Activated naive CD8-positive, alpha-beta T cell treated with anti-CD3 and anti-CD28 coated beads for 36 hours (primary cell): Measurements from ENCODE around the gene ZMYND19. TPM values are rescaled to one million over a fixed set of nuclear protein-coding genes. Genes with fewer than 3 reads are reported as not detected.
"Not testable (repeated sequence)": the region's sequence is repeated elsewhere in the genome, so short reads cannot be mapped to it uniquely, and the experiment has no call there.

Experiments
- DNase-seq: peaks from one replicate; pipeline ENCODE4 v3.0.0; 2021
- H3K27ac Mint-ChIP-seq: one replicate; pipeline ENCODE4 v1.8.0; 2022; ENCODE audit warnings: mild to moderate bottlenecking, moderate library complexity, mixed read lengths
- H3K27me3 Mint-ChIP-seq: one replicate; pipeline ENCODE4 v1.8.0; 2022; ENCODE audit warnings: mild to moderate bottlenecking, mixed read lengths
- H3K36me3 Mint-ChIP-seq: one replicate; pipeline ENCODE4 v1.8.0; 2021; ENCODE audit warnings: mild to moderate bottlenecking, mixed read lengths
- H3K4me1 Mint-ChIP-seq: one replicate; pipeline ENCODE4 v1.8.0; 2021; ENCODE audit warnings: mixed read lengths
- H3K4me3 Mint-ChIP-seq: one replicate; pipeline ENCODE4 v1.8.0; 2022; ENCODE audit warnings: mild to moderate bottlenecking, moderate library complexity, mixed read lengths
- H3K9me3 Mint-ChIP-seq: one replicate; pipeline ENCODE4 v1.8.0; 2022; ENCODE audit warnings: mixed read lengths
- total RNA-seq, 2 experiments: library from RNA; stranded (reverse); gene quantifications; one replicate each; pipeline ENCODE4 v1.2.3, GENCODE V29; 2021

The ZMYND19 gene
- total RNA-seq, 2 experiments from 2014 or later, result 55.6 to 56.4 TPM

DNA sequence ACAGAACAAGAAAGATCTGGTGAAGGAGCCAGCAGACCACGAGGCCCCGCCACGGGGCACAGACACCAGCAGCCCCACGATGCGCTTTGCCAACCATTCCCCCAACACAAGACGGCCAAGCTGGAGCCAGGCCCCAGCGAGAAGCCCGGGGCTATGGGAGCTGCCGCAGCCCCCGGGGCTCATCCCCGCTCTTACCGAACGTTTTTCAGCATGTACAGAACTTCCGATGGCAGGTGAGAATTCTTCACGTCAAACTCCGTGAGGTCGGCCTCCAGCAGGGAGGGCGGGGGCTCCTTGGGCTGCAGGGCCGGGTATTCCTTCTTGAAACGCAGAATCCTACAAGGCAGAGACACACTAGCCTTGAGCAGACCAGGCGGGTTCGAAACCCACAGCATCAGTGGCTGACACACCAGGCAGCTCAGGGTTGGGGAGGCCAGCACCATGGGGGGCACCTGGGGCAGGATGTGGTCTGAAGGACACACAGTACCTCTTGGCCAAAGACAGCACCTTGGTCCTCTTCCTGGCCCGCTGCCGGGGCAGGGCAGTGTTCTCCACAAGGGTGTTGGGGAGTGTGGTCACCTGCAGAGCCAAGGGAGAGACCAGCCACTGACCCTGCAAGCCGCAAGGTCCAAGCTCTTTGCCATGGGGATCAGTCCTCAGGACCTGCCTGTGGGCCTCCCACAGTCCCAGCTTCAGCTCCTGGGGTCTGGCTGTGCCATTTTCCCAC lies 46.9 kb downstream of the ZMYND19 start:
- Mint-ChIP-seq H3K9me3 (no peaks in the 10 kb centered on the region), H3K27ac (no peak overlapping the region), H3K27me3 (no peaks in the 10 kb centered on the region), H3K4me1 (no peaks in the 10 kb centered on the region), H3K4me3 (no peak overlapping the region), H3K36me3 (no peaks in the 10 kb centered on the region)
- DNase-seq, result no peak

DNA sequence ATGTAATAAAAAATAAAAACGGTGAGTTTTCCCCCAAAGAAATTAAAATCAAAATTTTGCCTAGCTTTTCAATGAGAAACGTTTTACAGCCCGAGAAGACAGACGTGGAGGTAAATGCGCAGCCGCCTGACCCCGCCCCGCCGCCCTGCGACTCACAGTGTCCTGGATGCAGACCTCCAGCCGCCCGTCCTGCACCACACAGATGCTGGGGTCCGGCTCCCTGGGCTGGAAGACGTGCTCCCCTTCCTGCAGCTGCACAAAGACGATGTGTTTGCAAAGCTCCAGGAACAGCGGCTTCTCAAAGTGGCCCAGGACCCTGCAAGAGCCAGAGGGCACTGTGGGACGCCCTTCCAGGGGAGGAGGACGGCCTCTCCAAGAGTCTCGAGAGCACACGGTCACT lies 47.8 kb downstream of the ZMYND19 start:
- H3K4me1 Mint-ChIP-seq, result no peaks in the 10 kb centered on the region
- H3K36me3 Mint-ChIP-seq, result no peaks in the 10 kb centered on the region
- no peak for DNase-seq
- no peak overlapping the region for H3K27ac Mint-ChIP-seq
- no peaks in the 10 kb centered on the region for H3K9me3 Mint-ChIP-seq
- H3K4me3 Mint-ChIP-seq, result no peak overlapping the region
- H3K27me3 Mint-ChIP-seq, result no peaks in the 10 kb centered on the region

DNA sequence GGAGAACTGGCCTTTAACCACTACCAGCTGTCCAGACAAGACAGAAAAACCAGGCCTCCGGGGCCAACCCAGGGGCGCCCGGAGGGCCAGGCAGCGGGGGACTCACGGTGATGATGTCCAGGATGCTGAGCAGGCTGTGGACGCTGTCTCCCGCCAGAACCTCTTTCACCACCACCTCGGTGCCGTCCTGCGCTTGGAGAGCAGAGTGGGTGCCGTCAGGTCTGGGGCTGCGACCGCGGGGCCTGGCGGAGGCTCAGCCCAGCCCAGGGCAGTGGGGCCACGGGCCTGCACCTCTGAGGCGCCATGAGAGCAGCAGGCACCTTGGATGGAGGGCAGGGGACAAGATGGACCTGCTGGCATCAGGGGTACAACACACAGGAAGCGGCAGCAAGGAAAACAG lies 49.8 kb downstream of the ZMYND19 start:
- Mint-ChIP-seq H3K4me3 (no peak overlapping the region), H3K36me3 (peaks cover 12% of the 10 kb centered on the region), H3K9me3 (peaks cover 10% of the 10 kb centered on the region), H3K27ac (no peak overlapping the region), H3K4me1 (peaks cover 12% of the 10 kb centered on the region), H3K27me3 (no peaks in the 10 kb centered on the region)
- DNase-seq, result no peak

DNA sequence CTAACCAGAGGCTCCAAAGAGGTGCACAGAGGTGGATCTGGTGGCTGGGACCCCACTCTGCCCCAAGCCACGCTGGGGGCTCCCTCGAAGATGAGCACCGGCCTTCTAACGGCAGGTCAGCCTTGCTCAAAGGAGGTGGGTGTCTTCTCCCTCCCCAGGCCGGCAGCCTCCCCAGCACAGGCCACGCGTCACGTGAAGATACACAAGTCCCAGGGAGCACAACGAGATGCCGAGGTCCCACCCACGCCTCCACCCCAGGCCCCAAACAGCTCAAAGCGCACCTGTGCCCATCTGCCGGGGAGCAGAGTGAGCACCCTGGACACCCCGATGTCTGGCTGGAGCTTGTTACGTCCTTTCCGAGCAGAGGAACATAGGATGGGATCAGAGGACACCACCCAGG lies 52.3 kb downstream of the ZMYND19 start:
- H3K27ac Mint-ChIP-seq, result no peak overlapping the region
- DNase-seq, result no peak

DNA sequence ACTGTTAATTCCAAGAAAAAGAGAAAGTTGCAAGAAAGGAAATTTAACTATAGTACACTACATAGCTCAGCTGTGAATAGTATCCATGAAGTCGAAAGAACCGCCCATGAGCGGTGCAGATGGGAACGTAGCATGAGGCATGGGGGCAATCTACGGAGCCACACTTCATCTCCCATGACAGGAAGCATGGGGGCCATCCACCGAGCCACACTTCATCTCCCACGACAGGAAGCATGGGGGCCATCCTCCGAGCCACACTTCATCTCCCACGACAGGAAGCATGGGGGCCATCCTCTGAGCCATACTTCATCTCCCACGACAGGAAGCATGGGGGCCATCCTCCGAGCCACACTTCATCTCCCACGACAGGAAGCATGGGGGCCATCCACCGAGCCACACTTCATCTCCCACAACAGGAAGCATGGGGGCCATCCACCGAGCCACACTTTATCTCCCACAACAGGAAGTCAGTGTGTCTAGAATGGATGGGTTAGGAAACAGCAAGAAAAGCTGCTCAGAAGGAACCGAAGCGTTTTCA lies 53.6 kb downstream of the ZMYND19 start:
- not testable (repeated sequence) for H3K27me3 Mint-ChIP-seq, DNase-seq, H3K4me3 Mint-ChIP-seq
- Mint-ChIP-seq H3K27ac (peak overlapping the region; percentile 86), H3K9me3 (peaks cover 13% of the 10 kb centered on the region), H3K4me1 (peaks cover 22% of the 10 kb centered on the region), H3K36me3 (peaks cover 19% of the 10 kb centered on the region)

More for the DNA sequence above, 52.3 kb downstream of the ZMYND19 start:
- peaks cover 13% of the 10 kb centered on the region for H3K9me3 Mint-ChIP-seq
- no peaks in the 10 kb centered on the region for H3K27me3 Mint-ChIP-seq
- no peak overlapping the region for H3K4me3 Mint-ChIP-seq
- H3K36me3 Mint-ChIP-seq, result peaks cover 19% of the 10 kb centered on the region
- peaks cover 22% of the 10 kb centered on the region for H3K4me1 Mint-ChIP-seq

DNA sequence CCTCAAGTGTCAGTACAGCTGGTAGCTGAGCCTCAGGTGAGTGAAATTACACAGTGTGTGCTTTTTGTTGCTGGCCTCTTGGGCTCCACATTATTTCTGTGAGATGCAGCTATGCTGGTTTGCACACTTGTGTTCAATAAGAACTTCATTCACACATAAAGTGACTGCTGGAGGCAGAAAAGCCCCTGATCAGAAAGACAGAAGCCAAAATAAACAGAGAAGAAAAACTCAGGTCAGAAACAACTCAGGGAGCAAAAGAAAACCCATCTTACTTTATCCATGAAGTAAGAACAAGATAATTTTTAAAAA lies 55.2 kb downstream of the ZMYND19 start:
- no peaks in the 10 kb centered on the region for H3K27me3 Mint-ChIP-seq
- peaks cover 13% of the 10 kb centered on the region for H3K9me3 Mint-ChIP-seq
- H3K27ac Mint-ChIP-seq, result peak overlapping the region; percentile 29
- no peak overlapping the region for H3K4me3 Mint-ChIP-seq
- peaks cover 26% of the 10 kb centered on the region for H3K4me1 Mint-ChIP-seq
- H3K36me3 Mint-ChIP-seq, result peaks cover 19% of the 10 kb centered on the region
- DNase-seq, result no peak

DNA sequence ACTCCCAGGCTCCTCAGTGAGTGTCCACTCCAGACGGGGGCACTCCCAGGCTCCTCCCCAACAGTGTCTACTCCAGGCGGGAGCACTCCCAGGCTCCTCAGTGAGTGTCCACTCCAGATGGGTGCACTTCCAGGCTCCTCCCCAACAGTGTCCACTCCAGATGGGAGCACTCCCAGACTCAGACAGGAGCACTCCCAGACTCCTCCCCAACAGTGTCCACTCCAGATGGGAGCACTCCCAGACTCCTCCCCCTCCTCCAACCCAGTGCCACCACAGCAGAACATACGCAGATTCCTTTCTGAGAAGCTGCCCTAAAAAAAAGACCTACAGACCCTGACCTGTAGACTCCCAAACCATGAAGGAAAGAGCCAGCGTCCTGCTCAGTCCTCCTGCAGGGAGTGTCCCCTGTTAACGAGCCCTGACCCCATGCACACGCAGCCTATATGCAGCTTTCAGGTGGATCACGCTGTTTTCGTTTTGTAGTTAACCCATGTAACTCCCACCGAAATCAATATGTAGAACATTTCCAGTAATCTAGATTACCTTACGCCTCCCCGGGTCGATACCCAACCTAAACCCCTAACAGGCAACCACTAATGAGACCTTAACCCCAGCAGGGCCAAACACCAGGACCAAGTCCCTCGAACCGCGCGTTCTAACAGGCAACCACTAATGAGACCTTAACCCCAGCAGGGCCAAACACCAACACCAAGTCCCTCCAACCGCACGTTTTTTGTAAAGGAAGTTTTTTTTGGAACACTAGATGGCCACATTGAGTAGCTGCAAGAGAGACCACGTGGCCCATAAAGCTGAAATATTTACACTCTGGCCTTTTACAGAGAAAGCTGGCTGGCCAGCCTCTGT lies 55.8 kb downstream of the ZMYND19 start:
- Mint-ChIP-seq H3K4me1 (peaks cover 26% of the 10 kb centered on the region), H3K36me3 (peaks cover 19% of the 10 kb centered on the region), H3K27ac (peak overlapping the region; percentile 29), H3K4me3 (no peak overlapping the region), H3K27me3 (no peaks in the 10 kb centered on the region), H3K9me3 (peaks cover 13% of the 10 kb centered on the region)
- DNase-seq, result peak; percentile 12

DNA sequence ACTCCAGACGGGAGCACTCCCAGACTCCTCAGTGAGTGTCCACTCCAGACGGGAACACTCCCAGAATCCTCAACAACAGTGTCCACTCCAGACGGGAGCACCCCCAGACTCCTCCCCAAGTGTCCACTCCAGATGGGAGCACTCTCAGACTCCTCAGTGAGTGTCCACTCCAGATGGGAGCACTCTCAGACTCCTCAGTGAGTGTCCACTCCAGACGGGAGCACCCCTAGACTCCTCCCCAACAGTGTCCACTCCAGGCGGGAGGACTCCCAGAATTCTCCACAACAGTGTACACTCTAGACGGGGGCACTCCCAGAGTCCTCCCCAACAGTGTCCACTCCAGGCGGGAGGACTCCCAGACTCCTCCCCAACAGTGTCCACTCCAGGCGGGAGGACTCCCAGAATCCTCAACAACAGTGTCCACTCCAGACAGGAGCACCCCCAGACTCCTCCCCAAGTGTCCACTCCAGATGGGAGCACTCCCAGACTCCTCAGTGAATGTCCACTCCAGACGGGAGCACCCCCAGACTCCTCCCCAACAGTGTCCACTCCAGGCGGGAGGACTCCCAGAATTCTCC lies 57.3 kb downstream of the ZMYND19 start:
- DNase-seq, H3K27ac Mint-ChIP-seq, H3K4me3 Mint-ChIP-seq, H3K27me3 Mint-ChIP-seq: not testable (repeated sequence)
- Mint-ChIP-seq H3K36me3 (peaks cover 19% of the 10 kb centered on the region), H3K9me3 (peaks cover 13% of the 10 kb centered on the region), H3K4me1 (peaks cover 31% of the 10 kb centered on the region)

Other genes starting within 250 kb of the ZMYND19 start
- 1 to 10 TPM; 3.6 to 4.2 TPM for gene EXD3, start 167.3 kb downstream of the ZMYND19 start, total RNA-seq
- gene NOXA1, start 167.1 kb downstream of the ZMYND19 start, total RNA-seq, result under 1 TPM; 0.66 to 0.76 TPM
- not detected for gene ENTPD8, start 149.2 kb downstream of the ZMYND19 start, total RNA-seq
- 10 to 100 TPM; 74.1 to 74.6 TPM for gene NSMF, start 131.2 kb downstream of the ZMYND19 start, total RNA-seq
- gene PNPLA7, start 40.1 kb downstream of the ZMYND19 start, total RNA-seq, result 1 to 10 TPM; 2.5 to 2.9 TPM
- 10 to 100 TPM; 54.6 to 54.9 TPM for gene MRPL41, start 38.6 kb downstream of the ZMYND19 start, total RNA-seq
- gene DPH7, start 11.6 kb downstream of the ZMYND19 start, total RNA-seq, result 10 to 100 TPM; 31.7 to 33.7 TPM
- gene ARRDC1, start 15.2 kb upstream of the ZMYND19 start, total RNA-seq, result 10 to 100 TPM; 28.6 to 29.3 TPM
- gene EHMT1, start 28.5 kb upstream of the ZMYND19 start, total RNA-seq, result 10 to 100 TPM; 65.9 to 66.3 TPM